Measurements from ENCODE around the gene BPIFB4.

Gene BPIFB4

DNA sequence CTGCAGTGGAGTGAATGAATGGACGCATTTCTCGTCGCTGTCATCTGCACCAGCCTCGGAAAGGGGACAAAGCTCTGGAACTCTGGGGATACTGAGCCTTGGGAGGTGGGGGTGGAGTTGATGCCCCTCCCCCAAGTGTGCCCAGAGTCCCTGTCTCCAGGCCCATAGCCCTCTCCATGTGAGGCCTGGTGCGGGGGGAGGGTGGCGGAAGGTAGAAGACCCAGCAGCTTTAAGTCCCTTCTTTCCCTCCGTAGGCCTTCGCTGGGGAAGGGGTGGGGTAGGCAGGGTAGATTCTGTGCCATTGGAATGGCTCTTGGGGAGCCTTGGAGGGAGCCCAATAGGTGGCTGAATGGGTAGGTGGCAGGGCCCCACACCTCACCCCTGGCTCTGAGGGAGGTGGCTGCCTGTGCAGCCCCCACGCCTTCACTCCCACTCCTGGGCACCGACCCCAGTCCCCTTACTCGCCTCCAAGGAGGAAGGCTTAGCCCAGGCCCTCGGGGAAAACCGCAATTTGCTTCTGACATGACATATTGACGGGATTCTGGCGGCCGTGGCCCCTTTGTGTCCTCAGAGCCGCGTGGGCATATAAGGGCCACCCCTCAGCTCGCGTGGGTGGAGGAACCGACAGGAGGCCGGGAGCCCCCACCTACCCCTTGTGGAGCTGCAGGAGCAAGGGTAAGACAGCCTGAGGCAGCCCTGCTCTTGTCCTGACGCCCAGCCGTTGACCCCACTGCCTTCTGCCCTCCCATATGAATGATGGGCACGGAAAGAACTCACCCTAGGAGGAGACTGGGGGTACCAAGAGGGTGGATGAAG, 25.9 kb upstream of the BPIFB4 start, which contains the start of gene BPIFB3:
TSS of gene BPIFB3 (plus strand) at position 613 of the 816 bp plus-strand sequence. CDS start 1,533 bp downstream, outside the sequence.
- no peak within 1 kb of the TSS for H3K23ac ChIP-seq (ENCODE audit: low read length in 2 of 2)
- peaks cover 26 to 55% of the 10 kb centered on the region in 2 experiments for H3K27me3 ChIP-seq (ENCODE audit: control insufficient read depth in 1 of 2, insufficient read depth in 1 of 2, low read length in 2 of 2)
- H3K4me3 ChIP-seq (ENCODE audit: insufficient read depth in 1 of 2, low read depth in 1 of 2, low read length in 2 of 2) = no peak within 1 kb of the TSS
- no peak within 1 kb of the TSS for H3K9ac ChIP-seq (ENCODE audit: low read length)
- H3K18ac ChIP-seq (ENCODE audit: low read depth in 1 of 2, low read length in 2 of 2) = no peak within 1 kb of the TSS
- no peak within 1 kb of the TSS for H3K4ac ChIP-seq (ENCODE audit: low read depth in 1 of 2, low read length in 2 of 2)
- WGBS = 80% methylated on average over 23 of the region's 25 CpGs
- no peaks in the 10 kb centered on the region for H3K79me1 ChIP-seq (replicated peaks; ENCODE audit: low read length, poor library complexity, severe bottlenecking)
- H3K14ac ChIP-seq (ENCODE audit: low read length in 2 of 2) = no peak within 1 kb of the TSS
- H3K4me2 ChIP-seq (ENCODE audit: low read length, poor library complexity, severe bottlenecking) = no peak within 1 kb of the TSS
- H4K91ac ChIP-seq (ENCODE audit: low read length) = no peak within 1 kb of the TSS
- no peaks in the 10 kb centered on the region for H3K9me3 ChIP-seq (ENCODE audit: control insufficient read depth, low read length)
- no peak within 1 kb of the TSS for H2BK120ac ChIP-seq (ENCODE audit: low read depth, low read length)
- no peak within 1 kb of the TSS for H2AFZ ChIP-seq (ENCODE audit: low read depth, low read length)
- H2BK12ac ChIP-seq (ENCODE audit: low read length in 2 of 2) = no peak within 1 kb of the TSS
- no peak within 1 kb of the TSS for H2AK5ac ChIP-seq (ENCODE audit: low read length, severe bottlenecking)
- H3K27ac ChIP-seq (ENCODE audit: low read length, poor library complexity, severe bottlenecking) = no peak within 1 kb of the TSS
- H2BK15ac ChIP-seq (ENCODE audit: low read depth, poor library complexity, severe bottlenecking) = no peak within 1 kb of the TSS
- H3K4me1 ChIP-seq (ENCODE audit: control insufficient read depth, insufficient read depth, low read depth, low read length) = no peaks in the 10 kb centered on the region
- no peak within 1 kb of the TSS for H2BK5ac ChIP-seq (ENCODE audit: low read depth, low read length, poor library complexity, severe bottlenecking)
- no peak for DNase-seq
- no peak within 1 kb of the TSS for H4K8ac ChIP-seq (ENCODE audit: low read length)
- no peaks in the 10 kb centered on the region for H3K36me3 ChIP-seq (ENCODE audit: control insufficient read depth in 1 of 2, insufficient read depth in 2 of 2, low read depth in 1 of 2, low read length in 2 of 2)

DNA sequence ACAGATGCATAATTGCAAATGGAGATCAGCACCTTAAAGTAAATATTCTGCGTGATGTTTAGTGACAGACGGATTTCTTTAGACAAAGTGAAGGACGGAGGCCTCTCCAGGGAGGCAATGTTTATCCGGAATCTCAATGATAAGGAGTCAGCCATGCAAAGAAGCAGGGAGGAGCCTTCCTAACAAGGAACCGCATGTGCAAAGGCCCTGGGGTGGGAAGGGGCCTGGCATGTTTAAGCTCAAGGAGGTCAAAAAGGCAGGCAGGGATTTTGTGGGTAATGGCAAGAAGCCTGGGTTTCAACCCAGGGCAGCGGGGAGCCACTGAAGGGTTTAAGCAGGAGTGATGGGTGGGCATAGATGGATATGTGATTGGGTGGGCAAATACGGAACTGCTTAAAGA, 25.1 kb upstream of the BPIFB4 start:
- H3K18ac ChIP-seq (ENCODE audit: low read depth in 1 of 2, low read length in 2 of 2) = no peak overlapping the region
- no peak overlapping the region for H2BK5ac ChIP-seq (ENCODE audit: low read depth, low read length, poor library complexity, severe bottlenecking)
- H2BK12ac ChIP-seq (ENCODE audit: low read length in 2 of 2) = no peak overlapping the region
- H2BK120ac ChIP-seq (ENCODE audit: low read depth, low read length) = no peak overlapping the region
- no peaks in the 10 kb centered on the region for H3K79me1 ChIP-seq (replicated peaks; ENCODE audit: low read length, poor library complexity, severe bottlenecking)
- no peak overlapping the region for H4K8ac ChIP-seq (ENCODE audit: low read length)
- no peak overlapping the region for H3K4ac ChIP-seq (ENCODE audit: low read depth in 1 of 2, low read length in 2 of 2)
- H2BK15ac ChIP-seq (ENCODE audit: low read depth, poor library complexity, severe bottlenecking) = no peak overlapping the region
- WGBS = 82% methylated on average over 6 of the region's 7 CpGs
- H3K27me3 ChIP-seq (ENCODE audit: control insufficient read depth in 1 of 2, insufficient read depth in 1 of 2, low read length in 2 of 2) = peaks cover 26 to 61% of the 10 kb centered on the region in 2 experiments
- no peak overlapping the region for H3K23ac ChIP-seq (ENCODE audit: low read length in 2 of 2)
- no peaks in the 10 kb centered on the region for H3K36me3 ChIP-seq (ENCODE audit: control insufficient read depth in 1 of 2, insufficient read depth in 2 of 2, low read depth in 1 of 2, low read length in 2 of 2)
- DNase-seq = no peak
- no peak overlapping the region for H2AFZ ChIP-seq (ENCODE audit: low read depth, low read length)
- no peak overlapping the region for H3K27ac ChIP-seq (ENCODE audit: low read length, poor library complexity, severe bottlenecking)
- no peak overlapping the region for H2AK5ac ChIP-seq (ENCODE audit: low read length, severe bottlenecking)
- no peak overlapping the region for H3K14ac ChIP-seq (ENCODE audit: low read length in 2 of 2)
- H4K91ac ChIP-seq (ENCODE audit: low read length) = no peak overlapping the region
- H3K4me2 ChIP-seq (ENCODE audit: low read length, poor library complexity, severe bottlenecking) = no peak overlapping the region
- H3K4me1 ChIP-seq (ENCODE audit: control insufficient read depth, insufficient read depth, low read depth, low read length) = no peaks in the 10 kb centered on the region
- no peaks in the 10 kb centered on the region for H3K9me3 ChIP-seq (ENCODE audit: control insufficient read depth, low read length)
- H3K4me3 ChIP-seq (ENCODE audit: insufficient read depth in 1 of 2, low read depth in 1 of 2, low read length in 2 of 2) = no peak overlapping the region
- no peak overlapping the region for H3K9ac ChIP-seq (ENCODE audit: low read length)

DNA sequence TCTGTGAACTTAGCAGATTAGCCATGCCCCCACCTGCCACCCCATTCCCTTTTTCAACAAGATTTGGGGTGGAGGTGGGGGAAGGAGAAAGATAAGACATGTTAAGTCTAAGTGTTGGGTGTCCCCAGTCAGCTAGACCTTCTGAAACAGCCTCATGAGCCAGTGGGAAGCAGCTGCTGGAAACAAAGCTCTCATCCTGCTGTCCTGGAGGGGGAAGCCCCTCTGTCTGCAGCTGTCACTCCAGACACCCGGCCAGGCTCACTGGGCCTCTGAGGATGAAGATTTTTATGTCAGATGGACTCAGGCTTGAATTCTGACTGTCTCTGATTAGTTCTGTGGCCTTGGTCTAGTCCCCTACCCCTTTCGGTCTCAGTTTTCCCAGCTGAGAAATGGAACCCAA, 24.7 kb upstream of the BPIFB4 start:
- Histone ChIP-seq H3K79me1 (replicated peaks; ENCODE audit: low read length, poor library complexity, severe bottlenecking) (no peaks in the 10 kb centered on the region), H3K23ac (ENCODE audit: low read length in 2 of 2) (no peak overlapping the region), H2BK5ac (ENCODE audit: low read depth, low read length, poor library complexity, severe bottlenecking) (no peak overlapping the region), H3K4me2 (ENCODE audit: low read length, poor library complexity, severe bottlenecking) (no peak overlapping the region), H3K27ac (ENCODE audit: low read length, poor library complexity, severe bottlenecking) (no peak overlapping the region), H3K4me1 (ENCODE audit: control insufficient read depth, insufficient read depth, low read depth, low read length) (no peaks in the 10 kb centered on the region), H4K8ac (ENCODE audit: low read length) (no peak overlapping the region), H3K4me3 (ENCODE audit: insufficient read depth in 1 of 2, low read depth in 1 of 2, low read length in 2 of 2) (no peak overlapping the region), H3K14ac (ENCODE audit: low read length in 2 of 2) (no peak overlapping the region), H2AK5ac (ENCODE audit: low read length, severe bottlenecking) (no peak overlapping the region), H3K36me3 (ENCODE audit: control insufficient read depth in 1 of 2, insufficient read depth in 2 of 2, low read depth in 1 of 2, low read length in 2 of 2) (no peaks in the 10 kb centered on the region), H3K9me3 (ENCODE audit: control insufficient read depth, low read length) (no peaks in the 10 kb centered on the region), H2BK15ac (ENCODE audit: low read depth, poor library complexity, severe bottlenecking) (no peak overlapping the region), H3K9ac (ENCODE audit: low read length) (no peak overlapping the region), H2BK12ac (ENCODE audit: low read length in 2 of 2) (no peak overlapping the region), H3K4ac (ENCODE audit: low read depth in 1 of 2, low read length in 2 of 2) (no peak overlapping the region), H3K27me3 (ENCODE audit: control insufficient read depth in 1 of 2, insufficient read depth in 1 of 2, low read length in 2 of 2) (peaks cover 26 to 65% of the 10 kb centered on the region in 2 experiments), H4K91ac (ENCODE audit: low read length) (no peak overlapping the region), H2BK120ac (ENCODE audit: low read depth, low read length) (no peak overlapping the region), H3K18ac (ENCODE audit: low read depth in 1 of 2, low read length in 2 of 2) (no peak overlapping the region), H2AFZ (ENCODE audit: low read depth, low read length) (no peak overlapping the region)
- 84% methylated on average over 2 of the region's 2 CpGs for WGBS
- DNase-seq = no peak

DNA sequence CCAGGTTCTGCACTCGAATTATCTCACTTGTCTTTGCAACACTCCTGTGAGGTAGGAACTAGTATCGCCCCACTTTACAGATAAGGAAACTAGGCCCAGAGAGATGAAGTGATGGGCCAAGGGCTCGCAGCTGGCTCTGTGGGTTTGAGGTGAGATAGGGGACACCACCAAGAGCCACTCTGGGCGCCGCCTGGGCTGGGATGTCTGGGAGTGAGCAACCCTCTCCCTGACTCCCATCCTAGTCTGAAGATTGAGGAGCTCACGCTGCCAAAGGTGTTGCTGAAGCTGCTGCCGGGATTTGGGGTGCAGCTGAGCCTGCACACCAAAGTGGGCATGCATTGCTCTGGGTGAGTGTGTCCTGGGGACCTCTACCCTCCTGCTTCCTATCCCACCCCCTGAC, 20.3 kb upstream of the BPIFB4 start:
- no peak for DNase-seq
- no peak overlapping the region for H4K8ac ChIP-seq (ENCODE audit: low read length)
- H3K4me2 ChIP-seq (ENCODE audit: low read length, poor library complexity, severe bottlenecking) = no peak overlapping the region
- peaks cover 26 to 62% of the 10 kb centered on the region in 2 experiments for H3K27me3 ChIP-seq (ENCODE audit: control insufficient read depth in 1 of 2, insufficient read depth in 1 of 2, low read length in 2 of 2)
- H3K14ac ChIP-seq (ENCODE audit: low read length in 2 of 2) = no peak overlapping the region
- H4K91ac ChIP-seq (ENCODE audit: low read length) = no peak overlapping the region
- H2BK5ac ChIP-seq (ENCODE audit: low read depth, low read length, poor library complexity, severe bottlenecking) = no peak overlapping the region
- H2AFZ ChIP-seq (ENCODE audit: low read depth, low read length) = no peak overlapping the region
- no peak overlapping the region for H3K18ac ChIP-seq (ENCODE audit: low read depth in 1 of 2, low read length in 2 of 2)
- H3K9me3 ChIP-seq (ENCODE audit: control insufficient read depth, low read length) = no peaks in the 10 kb centered on the region
- H3K4me3 ChIP-seq (ENCODE audit: insufficient read depth in 1 of 2, low read depth in 1 of 2, low read length in 2 of 2) = no peak overlapping the region
- no peak overlapping the region for H2BK12ac ChIP-seq (ENCODE audit: low read length in 2 of 2)
- 73% methylated on average over 7 of the region's 7 CpGs for WGBS
- H2BK120ac ChIP-seq (ENCODE audit: low read depth, low read length) = no peak overlapping the region
- H3K79me1 ChIP-seq (replicated peaks; ENCODE audit: low read length, poor library complexity, severe bottlenecking) = no peaks in the 10 kb centered on the region
- H2AK5ac ChIP-seq (ENCODE audit: low read length, severe bottlenecking) = no peak overlapping the region
- H3K9ac ChIP-seq (ENCODE audit: low read length) = no peak overlapping the region
- H3K36me3 ChIP-seq (ENCODE audit: control insufficient read depth in 1 of 2, insufficient read depth in 2 of 2, low read depth in 1 of 2, low read length in 2 of 2) = no peaks in the 10 kb centered on the region
- H3K27ac ChIP-seq (ENCODE audit: low read length, poor library complexity, severe bottlenecking) = no peak overlapping the region
- H3K4me1 ChIP-seq (ENCODE audit: control insufficient read depth, insufficient read depth, low read depth, low read length) = no peaks in the 10 kb centered on the region
- no peak overlapping the region for H3K4ac ChIP-seq (ENCODE audit: low read depth in 1 of 2, low read length in 2 of 2)
- H3K23ac ChIP-seq (ENCODE audit: low read length in 2 of 2) = no peak overlapping the region
- H2BK15ac ChIP-seq (ENCODE audit: low read depth, poor library complexity, severe bottlenecking) = no peak overlapping the region

Data from mesenchymal stem cell (in vitro differentiated cells and primary cell).